CD4-positive, alpha-beta T cell treated with Interleukin-15 for 4 hours (primary cell): Measurements from ENCODE around the gene MYBPC3.

Source experiments
- DNase-seq: peaks from one replicate; pipeline ENCODE4 v3.0.0-alpha.2; 2020; ENCODE audit warnings: low spot score

Gene MYBPC3

DNA sequence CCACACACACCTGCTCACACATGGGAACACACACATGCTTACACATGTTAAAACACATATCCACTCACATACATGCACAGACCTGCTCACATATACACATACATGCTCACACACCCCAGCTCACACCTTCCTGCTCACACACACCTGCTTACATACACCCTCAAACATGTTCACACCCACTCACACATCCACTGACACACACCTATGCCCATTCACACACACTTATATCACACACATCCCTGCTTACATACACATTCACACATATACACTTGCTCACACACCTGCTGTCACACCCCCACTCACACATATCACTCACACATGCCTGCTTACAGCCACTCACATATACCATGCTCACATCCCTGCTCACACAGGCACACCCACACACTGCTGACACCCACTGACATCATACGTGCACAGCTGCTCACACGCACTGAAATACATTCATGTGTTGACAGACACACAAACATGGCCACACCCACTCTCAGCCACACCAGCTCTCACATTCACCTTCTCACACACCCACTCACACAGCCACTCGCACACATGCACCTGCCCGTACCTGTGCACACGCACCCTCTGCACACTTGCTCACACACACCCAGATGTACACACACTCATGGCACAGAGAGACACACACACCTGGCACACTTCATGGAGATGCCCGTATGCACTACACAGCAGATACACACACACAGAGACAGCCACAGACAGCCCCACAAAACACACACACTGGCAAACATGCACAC lies 5.7 kb upstream of the MYBPC3 start:
- DNase-seq: no peak

DNA sequence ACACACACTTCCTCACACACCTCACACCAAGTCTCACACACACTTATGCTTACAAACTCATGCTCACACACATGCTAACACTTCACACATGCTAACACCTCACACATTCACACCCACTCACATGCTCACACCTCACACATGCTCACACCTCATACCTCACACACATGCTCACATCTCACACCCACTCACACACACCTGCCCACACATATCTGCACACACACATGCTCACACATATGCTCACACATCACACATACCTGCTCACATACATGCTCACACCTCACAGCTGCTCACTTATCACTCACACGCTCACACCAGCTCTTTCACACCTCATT lies 4.5 kb upstream of the MYBPC3 start:
- no peak for DNase-seq

DNA sequence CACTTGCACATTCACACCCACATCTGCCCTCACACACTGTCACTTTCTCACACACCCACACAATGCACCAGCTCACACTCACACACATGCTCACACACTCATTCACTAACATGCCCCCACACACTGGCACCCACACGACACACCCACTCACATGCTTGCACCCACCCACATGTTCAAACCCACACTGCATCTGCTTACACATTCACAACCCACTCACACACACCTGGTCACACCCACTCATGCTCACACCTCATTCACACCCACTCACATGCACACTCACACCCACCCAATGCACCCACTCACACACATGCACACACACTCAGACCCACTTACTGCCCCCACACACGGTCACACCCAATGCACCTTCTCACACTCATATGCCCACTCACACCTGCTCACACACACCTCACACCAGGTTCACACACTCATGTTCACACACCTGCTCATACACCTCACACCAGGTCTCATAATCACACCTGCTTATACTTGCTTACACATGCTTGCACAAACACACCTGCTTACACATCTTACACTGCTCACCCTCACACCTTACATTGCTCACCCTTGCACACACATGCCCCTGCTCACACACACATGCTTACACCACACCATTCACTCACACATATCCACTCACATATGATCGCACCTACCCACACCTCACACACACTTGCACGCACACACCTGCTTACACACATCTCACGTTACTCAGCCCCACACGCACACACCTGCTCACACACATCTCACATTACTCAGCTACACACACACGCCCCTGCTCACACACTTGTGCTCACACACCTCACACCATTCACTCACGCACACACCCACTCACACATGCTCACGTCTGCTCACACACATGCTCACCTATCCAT lies 3.9 kb upstream of the MYBPC3 start:
- no peak for DNase-seq

GRCh38 chr11:47355283-47356128 lies 3.0 kb upstream of the MYBPC3 start:
- DNase-seq: no peak

DNA sequence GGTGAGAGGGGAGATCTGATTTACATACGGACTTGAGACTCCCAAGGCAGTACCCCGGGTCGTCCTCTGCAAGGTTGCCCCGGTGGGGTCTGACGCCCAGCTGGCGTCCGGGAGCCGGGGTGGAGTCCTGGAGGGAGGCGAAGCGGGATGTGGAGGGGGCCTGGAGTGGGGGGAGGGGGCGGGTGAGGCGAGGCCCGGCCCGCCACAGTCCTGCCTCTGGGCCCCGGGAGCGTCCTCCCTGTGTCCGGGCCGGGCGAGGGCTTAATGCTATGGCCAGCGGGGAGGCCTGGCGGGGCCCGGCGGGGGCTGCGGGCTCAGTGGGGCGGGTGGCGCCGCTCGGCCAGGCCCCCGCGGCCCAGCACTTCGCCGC lies 2.4 kb upstream of the MYBPC3 start:
- DNase-seq: no peak

DNA sequence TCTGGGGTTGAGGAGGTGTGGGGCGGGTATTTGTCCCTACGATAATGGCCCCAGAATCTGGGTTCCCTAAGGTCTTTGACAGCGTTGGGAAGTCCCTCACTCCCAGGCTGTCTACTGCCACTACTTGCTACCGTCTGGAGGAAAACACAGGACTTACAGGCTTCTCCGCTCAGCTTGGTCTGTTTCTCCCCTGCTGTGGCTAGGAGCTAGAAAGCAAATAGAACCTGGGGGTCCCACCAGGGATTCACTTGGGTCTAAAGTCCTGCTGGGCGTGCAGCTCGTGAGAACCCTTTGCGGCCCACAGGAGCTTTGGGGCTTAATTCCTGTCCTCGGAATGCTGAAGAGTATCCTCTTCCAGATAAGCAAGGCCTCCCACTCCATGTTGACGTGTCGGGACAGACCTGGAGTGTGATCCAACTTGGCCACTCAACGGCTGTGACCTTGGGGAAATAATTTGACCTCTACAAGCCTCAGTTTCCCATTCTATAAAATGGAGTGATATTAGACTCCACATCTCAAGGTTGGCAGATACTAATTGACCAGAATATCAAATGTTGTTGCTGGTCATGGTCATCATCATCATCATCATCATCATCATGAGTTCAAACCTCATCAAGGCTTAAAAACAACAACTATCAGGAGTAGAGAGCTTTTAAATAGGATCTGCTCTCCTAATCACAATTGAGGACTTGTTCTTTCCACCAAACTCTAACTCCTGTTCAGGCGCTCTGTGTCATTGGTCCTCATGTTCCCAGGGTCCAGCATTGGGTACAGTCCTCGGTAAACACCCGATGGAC lies 1.7 kb upstream of the MYBPC3 start:
- DNase-seq: no peak

DNA sequence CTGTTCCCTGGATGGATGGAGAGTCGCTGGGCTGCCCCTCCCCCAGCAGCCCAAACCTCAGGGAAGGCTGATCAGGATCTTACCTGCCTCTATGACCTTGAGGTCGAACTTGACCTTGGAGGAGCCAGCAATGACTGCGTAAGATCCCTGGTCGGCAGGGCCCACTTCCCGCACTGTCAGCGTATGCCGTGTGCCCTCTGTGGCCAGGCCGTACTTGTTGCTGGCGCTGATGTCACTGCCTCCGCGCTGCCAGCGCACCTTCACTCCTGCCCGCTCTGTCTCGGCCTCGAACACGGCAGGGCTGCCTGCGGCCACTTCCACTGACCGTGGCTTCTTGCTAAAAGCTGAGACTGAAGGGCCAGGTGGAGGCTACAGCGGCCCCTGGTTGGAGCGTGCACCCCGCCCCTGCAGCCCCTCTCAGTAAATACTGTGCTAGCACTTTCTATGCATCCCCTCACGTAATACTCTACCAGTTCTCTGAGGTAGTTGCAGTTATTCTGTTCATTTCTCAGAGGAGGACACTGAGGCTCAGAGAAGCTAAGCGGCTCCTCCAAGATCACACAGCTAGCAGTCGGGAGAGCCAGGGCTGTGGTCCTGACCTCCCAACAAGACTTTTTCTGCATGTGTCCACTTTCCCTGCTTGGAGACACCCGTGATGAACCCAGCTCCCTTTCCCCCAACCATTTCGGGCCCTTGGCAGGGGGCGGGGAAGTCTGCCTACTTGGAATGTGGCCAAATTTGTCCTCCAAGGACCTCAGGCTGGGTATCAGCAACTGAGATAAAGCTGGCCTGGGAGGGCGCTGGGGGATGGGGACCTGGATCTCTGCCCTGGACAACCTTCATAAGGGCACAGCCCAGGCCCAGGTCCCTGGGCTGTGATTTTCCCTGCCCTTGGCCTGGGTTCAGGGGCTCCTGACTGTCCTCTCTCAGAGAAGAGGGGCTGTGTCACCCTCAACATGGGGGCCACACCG lies 1.1 kb downstream of the MYBPC3 start:
- DNase-seq: no peak

- DNase-seq: no peak
Measured at GRCh38 chr11:47350315-47350714, 2.2 kb downstream of the MYBPC3 start.

DNA sequence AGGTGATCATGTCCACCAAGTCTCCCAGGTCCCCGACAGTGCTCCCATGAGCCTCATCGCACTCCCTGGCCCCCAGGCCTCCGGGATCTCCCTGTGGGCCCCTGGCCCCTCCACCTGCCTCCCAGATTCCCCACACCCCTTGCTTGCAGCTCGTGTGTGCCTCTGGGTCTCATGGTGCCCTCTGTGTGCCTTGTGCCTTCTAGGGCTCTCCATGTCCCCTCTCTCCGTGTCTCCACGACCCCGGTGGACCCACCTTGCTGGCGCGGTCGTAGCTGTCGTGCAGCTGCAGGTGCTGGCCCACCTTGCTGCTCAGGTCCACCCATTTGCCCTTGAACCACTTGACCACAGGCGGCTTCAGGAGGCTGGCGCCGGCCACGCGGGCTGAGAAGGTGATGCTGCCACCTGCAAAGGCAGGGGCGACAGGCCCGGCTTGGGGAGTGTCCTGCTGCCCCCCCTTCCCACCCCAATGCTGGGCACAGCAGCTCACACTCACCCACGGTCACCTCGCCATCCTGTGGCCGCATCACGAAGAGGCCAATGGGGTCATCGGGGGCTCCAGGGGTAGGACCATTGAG lies 2.9 kb downstream of the MYBPC3 start:
- no peak for DNase-seq

DNA sequence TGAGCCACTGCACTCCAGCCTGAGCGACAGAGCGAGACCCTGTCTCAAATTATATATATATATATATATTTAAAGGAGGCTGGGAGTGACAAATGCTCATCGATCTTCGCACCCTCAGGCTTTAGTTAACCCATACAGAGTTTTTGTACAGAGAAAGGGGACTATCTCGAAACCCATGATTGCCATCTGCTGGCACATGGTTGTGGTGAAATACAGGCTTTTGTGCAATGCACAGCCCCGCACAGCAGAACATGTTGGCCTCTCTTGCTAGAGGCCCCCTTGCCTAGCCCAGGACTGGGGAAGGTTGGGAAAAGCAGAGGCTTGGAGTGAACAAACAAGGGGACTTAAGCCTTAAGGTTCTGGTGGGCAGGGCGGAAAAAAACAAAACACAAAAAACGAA lies 3.6 kb downstream of the MYBPC3 start:
- no peak for DNase-seq

GRCh38 chr11:47348131-47348802 lies 4.2 kb downstream of the MYBPC3 start:
- no peak for DNase-seq

DNA sequence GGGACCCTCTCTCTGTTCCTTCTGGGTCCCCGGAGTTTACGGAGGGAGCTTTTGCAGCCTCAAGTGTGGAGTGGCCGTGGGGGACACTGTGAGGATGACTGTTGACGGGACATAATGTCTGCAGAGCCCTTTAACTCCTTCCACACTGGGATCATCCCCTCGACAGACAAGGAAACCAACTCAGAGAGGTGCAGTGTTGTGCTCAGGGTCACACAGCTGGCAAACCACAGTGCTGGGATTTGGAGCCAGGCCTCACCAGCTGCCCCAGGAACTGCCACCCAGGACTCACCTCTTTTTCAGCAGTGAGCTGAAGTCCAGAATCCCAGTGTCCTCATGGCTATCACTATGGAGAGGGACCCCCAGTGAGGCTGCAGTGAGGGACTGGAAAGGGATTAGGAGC lies 5.4 kb downstream of the MYBPC3 start:
- no peak for DNase-seq

DNA sequence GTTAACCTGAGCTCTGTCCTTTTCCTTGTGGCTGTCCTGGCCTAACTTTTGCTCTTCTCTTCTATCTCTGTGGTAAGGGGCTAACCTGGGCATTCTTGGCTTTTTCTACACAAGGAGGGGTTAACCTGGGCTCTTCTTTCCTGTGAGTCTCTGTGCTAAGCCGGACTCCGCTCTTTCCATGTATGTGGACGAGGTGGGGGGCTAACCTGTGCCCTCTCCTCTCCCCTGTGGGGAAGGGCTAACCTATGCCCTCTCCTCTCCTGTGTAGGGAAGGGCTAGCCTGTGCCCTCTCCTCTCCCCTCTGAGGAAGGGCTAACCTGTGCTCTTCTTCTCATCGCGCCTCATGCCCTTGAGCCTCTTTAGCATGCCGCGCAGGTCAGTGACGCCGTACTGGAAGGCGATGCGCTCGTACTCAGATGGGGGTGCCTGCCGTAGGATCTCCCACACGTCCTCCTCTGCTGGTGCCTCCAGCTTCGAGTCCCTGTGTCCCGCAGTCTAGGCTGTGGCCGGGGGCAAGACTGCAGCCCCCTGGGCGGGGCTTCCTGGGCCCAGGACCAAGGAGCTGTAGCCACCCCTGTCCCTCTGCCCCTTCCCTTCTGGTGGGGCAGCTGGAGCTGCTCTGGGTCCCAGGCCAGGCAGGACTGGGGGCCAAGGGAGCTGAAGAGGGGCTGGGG lies 6.5 kb downstream of the MYBPC3 start:
- DNase-seq: no peak

DNA sequence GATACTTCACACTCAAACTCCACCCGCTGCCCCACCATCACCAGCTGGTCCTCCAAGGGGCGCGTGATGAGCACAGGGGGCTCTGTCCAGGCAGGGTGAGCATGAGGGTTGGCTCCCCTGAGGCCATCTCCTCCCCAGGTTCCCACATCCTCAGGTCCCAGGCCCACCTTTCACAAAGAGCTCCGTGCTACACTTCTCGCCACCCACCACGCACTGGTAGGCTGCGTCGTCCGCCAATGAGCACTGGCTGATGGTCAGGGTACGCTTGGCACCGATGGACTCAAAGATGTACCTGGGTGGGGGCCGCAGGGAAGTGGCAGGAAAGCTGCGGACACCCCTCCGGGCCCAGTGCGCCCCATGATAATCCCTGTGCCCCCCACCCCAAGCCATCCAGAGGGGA lies 9.6 kb downstream of the MYBPC3 start:
- DNase-seq: no peak

GRCh38 chr11:47342036-47342803 lies 10.3 kb downstream of the MYBPC3 start:
- DNase-seq: no peak

DNA sequence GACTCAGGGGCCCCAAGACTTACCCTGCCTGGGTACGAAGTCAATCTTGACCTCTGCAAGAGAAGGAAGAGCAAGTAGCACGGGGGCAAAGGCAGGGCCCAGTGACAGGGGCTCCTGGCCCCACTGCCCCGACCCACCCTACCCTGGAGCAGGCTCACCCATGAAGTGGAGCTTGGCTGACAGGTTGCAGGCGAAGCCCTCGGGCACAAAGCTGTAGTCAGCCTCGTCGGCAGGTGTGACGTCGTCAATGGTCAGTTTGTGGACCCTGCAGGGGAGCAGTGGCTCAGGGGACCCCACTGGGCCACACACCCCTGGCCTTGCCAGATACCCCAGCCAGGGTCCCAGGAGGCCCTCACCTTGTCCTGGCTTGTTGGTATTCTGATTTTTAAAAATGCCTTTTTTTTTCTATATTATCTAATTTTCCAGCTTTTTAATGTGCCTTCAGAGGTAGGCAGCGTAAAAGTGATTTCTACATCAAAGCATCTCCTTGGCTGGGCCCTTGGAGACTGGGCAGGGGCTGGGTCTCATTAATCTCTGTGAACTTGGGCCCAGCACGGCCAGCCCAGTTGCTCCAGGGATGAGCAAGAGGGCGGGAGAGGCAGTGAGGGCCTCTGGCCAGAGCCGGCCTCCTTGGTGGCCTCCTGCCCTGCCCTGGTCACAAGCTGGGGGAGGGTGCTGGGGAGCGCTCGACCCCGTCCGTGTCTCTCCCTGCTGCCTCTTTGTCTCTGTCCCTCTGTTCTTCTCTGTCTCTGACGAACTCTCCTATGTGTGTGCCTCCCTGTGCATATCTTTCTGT lies 11.3 kb downstream of the MYBPC3 start:
- DNase-seq: no peak

GRCh38 chr11:47340010-47340409 lies 12.5 kb downstream of the MYBPC3 start:
- no peak for DNase-seq
